Measurements from ENCODE around the gene UTP3. TPM values are rescaled to one million over a fixed set of nuclear protein-coding genes. Genes with fewer than 3 reads are reported as not detected.

Gene UTP3
- total and polyA plus RNA-seq, 9 of the 15 experiments (the other 6 are each of a cell fraction or from before 2014, with no cell fraction given), result 11.9 to 69.3 (median 34.0) TPM

- Histone ChIP-seq H3K27me3 (ENCODE audit: control insufficient read depth in 2 of 2, insufficient read depth in 2 of 2, low read length in 2 of 2) (no peaks in the 10 kb centered on the region), H3K4me3 (peak overlapping the region; percentile 79; the same call in 1 of the 2 replicates), H3K4me1 (replicated peaks in 1 of 2; ENCODE audit: control insufficient read depth in 2 of 2, insufficient read depth in 2 of 2, low read length in 2 of 2) (peaks cover 15% of the 10 kb centered on the region in 2 experiments; a peak in 4 of 5 replicates), H3K27ac (ENCODE audit: extremely low read depth, low read depth, low read length) (0 out of 3 replicates have a peak overlapping the region, but pooled peaks have one; percentile 7), H2AFZ (ENCODE audit: low read depth, low read length) (peak overlapping the region; percentile 98; the same call in 1 of the 2 replicates), H3K9me3 (replicated peaks; ENCODE audit: control insufficient read depth, insufficient read depth, low read depth, low read length) (no peaks in the 10 kb centered on the region), H3K9me1 (ENCODE audit: control insufficient read depth, insufficient read depth, low read length) (no peaks in the 10 kb centered on the region), H3K36me3 (ENCODE audit: control insufficient read depth, insufficient read depth, low read length) (no peaks in the 10 kb centered on the region), H3K9ac (ENCODE audit: insufficient read depth in 1 of 2, low read depth in 2 of 2, low read length in 2 of 2) (peak overlapping the region in 1 of 2 experiments; percentile 79; a peak in 2 of 4 replicates), H3K4me2 (ENCODE audit: insufficient read depth, low read length) (peak overlapping the region; percentile 81), H3K79me2 (ENCODE audit: control insufficient read depth, insufficient read depth, low read length) (peaks cover 31% of the 10 kb centered on the region), H4K20me1 (replicated peaks; ENCODE audit: control insufficient read depth, insufficient read depth, low read length) (no peaks in the 10 kb centered on the region)
- DNase-seq (ENCODE audit: extremely low read depth in 1 of 4, low spot score in 3 of 4) (peak in 1 of 4 experiments; percentile 32), ATAC-seq (no peak), FAIRE-seq (no peak)
- TF ChIP-seq SOX6 (IDR thresholded peaks at IDR 0.05), result peak; percentile 48; the same call in 1 of the 2 replicates
- no peak for TF ChIP-seq RREB1 (CRISPR knock-in tag; IDR thresholded peaks at IDR 0.05)
- no TSS peak for BruUV-seq (replicated peaks)
- ChIA-PET POLR2A (interaction anchor here (0.6 to 2.5 kb wide), 7 partner anchors 12 to 305 kb away, joined by 3 to 10 read pairs (median 3); no protein-coding TSS in a partner anchor), CTCF (ENCODE audit: low intra/inter-chr PET ratio) (no interaction called here)
- WGBS (ENCODE audit: insufficient coverage, low coverage, missing lambda C conversion rate), result 13% methylated on average over 1 of the region's 1 CpG
- intact Hi-C loops (cut with micrococcal nuclease) (loop anchor here (5.0 to 10.0 kb wide), 3 partner anchors 111 to 288 kb away; partner anchors contain the start of genes DCK and MOB1B), in situ Hi-C loops (cut with MboI) (no loop called here)
Observed at GRCh38 chr4:70706516-70706915, 18.2 kb downstream of the UTP3 start.

Data from K562 (cell line).